ENCODE results near the gene TK1. TPM values are rescaled to one million over a fixed set of nuclear protein-coding genes. Genes with fewer than 3 reads are reported as not detected.
A peak's percentile ranks its signal among the peaks of the same experiment; 100 is the strongest.

Gene TK1
- polyA plus RNA-seq, 3 donors = 0.67 to 2.0 (median 1.4) TPM

DNA sequence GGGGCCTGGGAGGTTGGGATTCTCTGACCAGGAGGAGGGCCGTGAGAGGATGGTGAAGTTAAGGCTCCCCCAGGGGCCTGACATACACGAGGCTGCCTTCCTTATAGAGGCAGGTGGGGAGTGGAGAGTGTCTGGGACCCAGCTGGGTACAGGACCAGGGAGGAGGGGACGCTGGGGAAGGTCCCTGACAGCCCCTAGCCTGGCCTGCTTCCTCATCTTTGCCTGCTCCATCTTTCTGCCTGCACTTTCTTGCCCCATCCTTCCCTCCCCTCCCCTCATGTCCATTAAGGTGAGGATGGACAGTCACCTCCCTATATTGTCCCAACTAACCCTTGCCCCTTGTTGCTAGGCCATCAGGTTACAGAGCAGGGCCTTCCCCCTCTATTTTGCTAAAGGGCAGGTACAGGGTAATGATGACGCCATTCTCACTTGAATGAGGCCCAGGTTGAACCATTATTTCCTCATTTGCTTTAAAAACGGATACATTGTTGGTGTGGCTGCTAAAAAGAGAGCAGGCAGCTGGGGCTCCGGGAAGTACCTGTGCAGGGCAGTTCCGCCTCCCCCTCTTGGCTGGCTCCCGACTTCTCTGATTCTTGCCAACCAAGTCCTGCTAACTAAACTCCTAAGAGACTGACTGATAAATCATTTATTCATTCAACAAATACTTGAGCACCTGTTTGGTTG is 39.4 kb downstream of the TK1 start:
- no peaks in the 10 kb centered on the region for H3K9me3 Mint-ChIP-seq
- no peaks in the 10 kb centered on the region for H3K9me3 ChIP-seq (replicated peaks in 1 of 2; ENCODE audit: control insufficient read depth in 1 of 2, insufficient read depth in 1 of 2, low read length in 2 of 2)
- no peaks in the 10 kb centered on the region for H3K27me3 Mint-ChIP-seq (ENCODE audit: low read depth in 3 of 3)
- H4K20me1 ChIP-seq (ENCODE audit: insufficient read depth, low read length) = peaks cover 2% of the 10 kb centered on the region
- TF ChIP-seq, protein P1, sequence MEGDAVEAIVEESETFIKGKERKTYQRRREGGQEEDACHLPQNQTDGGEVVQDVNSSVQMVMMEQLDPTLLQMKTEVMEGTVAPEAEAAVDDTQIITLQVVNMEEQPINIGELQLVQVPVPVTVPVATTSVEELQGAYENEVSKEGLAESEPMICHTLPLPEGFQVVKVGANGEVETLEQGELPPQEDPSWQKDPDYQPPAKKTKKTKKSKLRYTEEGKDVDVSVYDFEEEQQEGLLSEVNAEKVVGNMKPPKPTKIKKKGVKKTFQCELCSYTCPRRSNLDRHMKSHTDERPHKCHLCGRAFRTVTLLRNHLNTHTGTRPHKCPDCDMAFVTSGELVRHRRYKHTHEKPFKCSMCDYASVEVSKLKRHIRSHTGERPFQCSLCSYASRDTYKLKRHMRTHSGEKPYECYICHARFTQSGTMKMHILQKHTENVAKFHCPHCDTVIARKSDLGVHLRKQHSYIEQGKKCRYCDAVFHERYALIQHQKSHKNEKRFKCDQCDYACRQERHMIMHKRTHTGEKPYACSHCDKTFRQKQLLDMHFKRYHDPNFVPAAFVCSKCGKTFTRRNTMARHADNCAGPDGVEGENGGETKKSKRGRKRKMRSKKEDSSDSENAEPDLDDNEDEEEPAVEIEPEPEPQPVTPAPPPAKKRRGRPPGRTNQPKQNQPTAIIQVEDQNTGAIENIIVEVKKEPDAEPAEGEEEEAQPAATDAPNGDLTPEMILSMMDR (IDR thresholded peaks at IDR 0.05) = no peak
- WGBS (ENCODE audit: insufficient coverage) = 14% methylated on average over 5 of the region's 8 CpGs
- H3K36me3 Mint-ChIP-seq = peaks cover 3 to 8% of the 10 kb centered on the region in 2 donors
- no peaks in the 10 kb centered on the region for H3K79me2 ChIP-seq (ENCODE audit: insufficient read depth, low read length)
- peaks cover 2 to 5% of the 10 kb centered on the region in 2 donors for H3K36me3 ChIP-seq (replicated peaks in 1 of 2; ENCODE audit: control insufficient read depth in 1 of 2, insufficient read depth in 2 of 2, low read length in 2 of 2)
- no peak overlapping the region for H3K4me3 ChIP-seq (replicated peaks in 1 of 3; ENCODE audit: low read depth in 2 of 3, low read length in 3 of 3)
- peaks cover 46% of the 10 kb centered on the region for H3K4me1 Mint-ChIP-seq
- peak in 1 of 3 donors; percentile 41 for DNase-seq
- peaks cover 45 to 54% of the 10 kb centered on the region in 2 donors for H3K4me1 ChIP-seq (ENCODE audit: control insufficient read depth in 1 of 2, insufficient read depth in 2 of 2, low read length in 2 of 2)
- no peak overlapping the region for H3K4me2 ChIP-seq (replicated peaks; ENCODE audit: extremely low read depth, low read length, poor library complexity, severe bottlenecking)
- H3K27ac ChIP-seq (ENCODE audit: low read depth in 1 of 2, low read length in 2 of 2) = peak overlapping the region in 1 of 2 donors; percentile 2
- intact Hi-C loops (cut with micrococcal nuclease) = no loop called here
- H3K27me3 ChIP-seq (ENCODE audit: control insufficient read depth in 2 of 2, insufficient read depth in 2 of 2, low read length in 2 of 2) = no peaks in the 10 kb centered on the region
- peak overlapping the region in 2 of 7 donors; percentile 42 to 49 for H3K27ac Mint-ChIP-seq
- no peak overlapping the region for H3K9ac ChIP-seq (ENCODE audit: insufficient read depth, low read length, poor library complexity, severe bottlenecking)
- no peak overlapping the region for H3K4me3 Mint-ChIP-seq
- H2AFZ ChIP-seq (ENCODE audit: insufficient read depth, low read depth, low read length, poor library complexity, severe bottlenecking) = no peak overlapping the region

DNA sequence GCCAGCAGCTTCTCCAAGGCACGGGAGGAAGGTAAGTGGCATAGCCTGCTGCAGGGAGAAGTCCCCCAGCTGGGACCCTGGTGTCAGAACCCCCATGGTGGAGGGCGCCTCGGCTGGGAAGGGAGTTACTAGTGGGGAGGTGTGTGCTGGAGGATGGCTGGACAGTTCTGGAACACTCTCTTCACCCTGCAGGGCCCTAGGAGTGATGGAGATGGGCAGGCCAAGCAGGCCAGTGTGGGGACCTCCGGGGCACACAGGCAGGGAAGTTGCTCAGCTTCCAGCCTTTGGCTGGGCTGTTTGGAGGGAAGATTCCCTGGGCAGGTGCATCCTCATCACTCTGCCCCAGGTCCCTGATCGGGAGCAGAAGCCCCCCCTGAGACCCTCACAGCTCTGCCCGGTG is 40.0 kb downstream of the TK1 start:
- intact Hi-C loops (cut with micrococcal nuclease) = no loop called here
- Histone ChIP-seq H3K9ac (ENCODE audit: insufficient read depth, low read length, poor library complexity, severe bottlenecking) (no peak overlapping the region), H3K27me3 (ENCODE audit: control insufficient read depth in 2 of 2, insufficient read depth in 2 of 2, low read length in 2 of 2) (no peaks in the 10 kb centered on the region), H3K9me3 (replicated peaks in 1 of 2; ENCODE audit: control insufficient read depth in 1 of 2, insufficient read depth in 1 of 2, low read length in 2 of 2) (no peaks in the 10 kb centered on the region), H3K36me3 (replicated peaks in 1 of 2; ENCODE audit: control insufficient read depth in 1 of 2, insufficient read depth in 2 of 2, low read length in 2 of 2) (peaks cover 8 to 11% of the 10 kb centered on the region in 2 donors), H3K4me3 (replicated peaks in 1 of 3; ENCODE audit: low read depth in 2 of 3, low read length in 3 of 3) (no peak overlapping the region), H3K79me2 (ENCODE audit: insufficient read depth, low read length) (peaks cover 3% of the 10 kb centered on the region), H3K4me1 (ENCODE audit: control insufficient read depth in 1 of 2, insufficient read depth in 2 of 2, low read length in 2 of 2) (peaks cover 51 to 59% of the 10 kb centered on the region in 2 donors), H4K20me1 (ENCODE audit: insufficient read depth, low read length) (peaks cover 8% of the 10 kb centered on the region), H2AFZ (ENCODE audit: insufficient read depth, low read depth, low read length, poor library complexity, severe bottlenecking) (no peak overlapping the region), H3K4me2 (replicated peaks; ENCODE audit: extremely low read depth, low read length, poor library complexity, severe bottlenecking) (no peak overlapping the region), H3K27ac (ENCODE audit: low read depth in 1 of 2, low read length in 2 of 2) (peak overlapping the region in 1 of 2 donors; percentile 2)
- H3K27me3 Mint-ChIP-seq (ENCODE audit: low read depth in 3 of 3) = no peaks in the 10 kb centered on the region
- H3K9me3 Mint-ChIP-seq = no peaks in the 10 kb centered on the region
- peaks cover 7 to 14% of the 10 kb centered on the region in 2 donors for H3K36me3 Mint-ChIP-seq
- no peak overlapping the region for H3K4me3 Mint-ChIP-seq
- TF ChIP-seq, protein P1 (IDR thresholded peaks at IDR 0.05) = no peak
- WGBS (ENCODE audit: insufficient coverage) = 75% methylated on average over 2 of the region's 6 CpGs
- DNase-seq = no peak
- no peak overlapping the region for H3K27ac Mint-ChIP-seq
- peaks cover 49% of the 10 kb centered on the region for H3K4me1 Mint-ChIP-seq
